A673 (cell line): ENCODE measurements around the gene NRXN3. TPM values are rescaled to one million over a fixed set of nuclear protein-coding genes. Genes with fewer than 3 reads are reported as not detected.

Source experiments
- BruUV-seq: library from RNA; stranded (reverse); fragments of 400-500 nt; replicated peaks from 2 replicates; lab custom pipeline; 2021; lab: Mats Ljungman, UMichigan
- CTCF ChIA-PET: fragments of 300-600 bp; sonication (Branson Sonifier 250); formaldehyde crosslinking; loops from one replicate; lab custom pipeline; 2022; ENCODE audit warnings: antibody characterized with exemption; lab: Charles Lee
- POLR2A ChIA-PET: fragments of 300-600 bp; sonication (Branson Sonifier 250); formaldehyde crosslinking; loops from one replicate; lab custom pipeline; 2022; ENCODE audit warnings: antibody characterized with exemption; ENCODE audit not compliant: low non-redundant PET; lab: Charles Lee
- DNase-seq: peaks from one replicate; pipeline ENCODE4 v3.0.0-alpha.2; 2015; ENCODE audit warnings: low spot score
- H3K27ac ChIP-seq: fragments of 200-600 bp; sonication (generic); 2 replicates; pipeline ENCODE4 v1.5.1; 2016; ENCODE audit warnings: mixed run types, low read depth, mild to moderate bottlenecking, mixed read lengths, antibody characterized with exemption, low read length; ENCODE audit not compliant: poor library complexity, severe bottlenecking
- H3K27me3 ChIP-seq: fragments of 200-600 bp; sonication (generic); replicated peaks from 2 replicates; pipeline ENCODE4 v1.6.1; 2017; ENCODE audit warnings: mixed run types, low read depth, mild to moderate bottlenecking, mixed read lengths, antibody characterized with exemption, low read length; ENCODE audit not compliant: insufficient read depth, poor library complexity
- H3K36me3 ChIP-seq: fragments of 200-600 bp; sonication (generic); 2 replicates; pipeline ENCODE4 v1.6.1; 2016; ENCODE audit warnings: mixed run types, mild to moderate bottlenecking, mixed read lengths, antibody characterized with exemption, low read length; ENCODE audit not compliant: insufficient read depth, poor library complexity, severe bottlenecking
- H3K4me1 ChIP-seq: fragments of 200-600 bp; sonication (generic); 2 replicates; pipeline ENCODE4 v1.6.1; 2017; ENCODE audit warnings: mixed run types, mild to moderate bottlenecking, mixed read lengths, antibody characterized with exemption, low read length; ENCODE audit not compliant: insufficient read depth, poor library complexity, severe bottlenecking
- H3K4me3 ChIP-seq: fragments of 200-600 bp; sonication (generic); 2 replicates; pipeline ENCODE4 v1.5.1; 2016; ENCODE audit warnings: low read depth, mixed run types, mild to moderate bottlenecking, mixed read lengths, low read length; ENCODE audit not compliant: poor library complexity, severe bottlenecking
- H3K9me3 ChIP-seq: fragments of 200-600 bp; sonication (generic); 2 replicates; pipeline ENCODE4 v1.6.1; 2016; ENCODE audit warnings: mixed run types, low read depth, mild to moderate bottlenecking, mixed read lengths, antibody characterized with exemption, low read length; ENCODE audit not compliant: poor library complexity, severe bottlenecking
- CTCF ChIP-seq: fragments of 300-800, 200-600 bp; sonication (generic); conservative IDR thresholded peaks from 2 replicates; pipeline ENCODE4 v1.5.1; 2017; ENCODE audit warnings: low read depth, mild to moderate bottlenecking, antibody characterized with exemption, low read length, moderate library complexity, mixed read lengths
- EZH2 ChIP-seq: fragments of 200-600 bp; sonication (generic); IDR thresholded peaks from 2 replicates; pipeline ENCODE4 v1.6.1; 2017; ENCODE audit warnings: borderline replicate concordance, low read depth, mild to moderate bottlenecking, mixed read lengths, antibody characterized with exemption, low read length; ENCODE audit not compliant: poor library complexity, severe bottlenecking
- intact Hi-C: fragments of 100-400 bp; cut with micrococcal nuclease; formaldehyde crosslinking; loops from one replicate; pipeline ENCODE4 v1.10.0; 2022; ENCODE audit not compliant: unreplicated experiment
- total RNA-seq: library from RNA; stranded (reverse); gene quantifications from 2 replicates; pipeline ENCODE4 v1.2.3, GENCODE V29; 2021

NRXN3 gene
- total RNA-seq, 1 experiment from 2014 or later = 0.21 TPM

- no peaks in the 10 kb centered on the region for H3K27me3 ChIP-seq
- no peak overlapping the region for H3K27ac ChIP-seq
- no TSS peak for BruUV-seq
- no peak overlapping the region for H3K4me3 ChIP-seq
- no peak for TF ChIP-seq CTCF
- no peak for TF ChIP-seq EZH2
- no peaks in the 10 kb centered on the region for H3K36me3 ChIP-seq
- H3K4me1 ChIP-seq = no peaks in the 10 kb centered on the region
- POLR2A ChIA-PET = no interaction called here
- intact Hi-C loops = no loop called here
- CTCF ChIA-PET = no interaction called here
- H3K9me3 ChIP-seq = no peaks in the 10 kb centered on the region
- no peak for DNase-seq
These were observed 1536.2 kb downstream of the NRXN3 start for GRCh38 chr14:79706382-79706781.

GRCh38 chr14:79708426-79709388 lies 1538.5 kb downstream of the NRXN3 start:
- intact Hi-C loops = no loop called here
- CTCF ChIA-PET = no interaction called here
- Histone ChIP-seq H3K27me3 (no peaks in the 10 kb centered on the region), H3K36me3 (no peaks in the 10 kb centered on the region), H3K27ac (no peak overlapping the region), H3K4me3 (no peak overlapping the region), H3K4me1 (no peaks in the 10 kb centered on the region), H3K9me3 (no peaks in the 10 kb centered on the region)
- no TSS peak for BruUV-seq
- no peak for DNase-seq
- POLR2A ChIA-PET = no interaction called here
- TF ChIP-seq CTCF (no peak), EZH2 (no peak)

- CTCF ChIA-PET = no interaction called here
These were observed 1539.4 kb downstream of the NRXN3 start for GRCh38 chr14:79709573-79709972.

More at GRCh38 chr14:79709573-79709972, 1539.4 kb downstream of the NRXN3 start:
- DNase-seq = no peak
- Histone ChIP-seq H3K4me3 (no peak overlapping the region), H3K9me3 (no peaks in the 10 kb centered on the region), H3K4me1 (no peaks in the 10 kb centered on the region), H3K27me3 (no peaks in the 10 kb centered on the region), H3K27ac (no peak overlapping the region), H3K36me3 (no peaks in the 10 kb centered on the region)
- no TSS peak for BruUV-seq
- POLR2A ChIA-PET = no interaction called here
- TF ChIP-seq EZH2 = no peak
- intact Hi-C loops = no loop called here
